ENCODE results near the gene FADS3.

DNA sequence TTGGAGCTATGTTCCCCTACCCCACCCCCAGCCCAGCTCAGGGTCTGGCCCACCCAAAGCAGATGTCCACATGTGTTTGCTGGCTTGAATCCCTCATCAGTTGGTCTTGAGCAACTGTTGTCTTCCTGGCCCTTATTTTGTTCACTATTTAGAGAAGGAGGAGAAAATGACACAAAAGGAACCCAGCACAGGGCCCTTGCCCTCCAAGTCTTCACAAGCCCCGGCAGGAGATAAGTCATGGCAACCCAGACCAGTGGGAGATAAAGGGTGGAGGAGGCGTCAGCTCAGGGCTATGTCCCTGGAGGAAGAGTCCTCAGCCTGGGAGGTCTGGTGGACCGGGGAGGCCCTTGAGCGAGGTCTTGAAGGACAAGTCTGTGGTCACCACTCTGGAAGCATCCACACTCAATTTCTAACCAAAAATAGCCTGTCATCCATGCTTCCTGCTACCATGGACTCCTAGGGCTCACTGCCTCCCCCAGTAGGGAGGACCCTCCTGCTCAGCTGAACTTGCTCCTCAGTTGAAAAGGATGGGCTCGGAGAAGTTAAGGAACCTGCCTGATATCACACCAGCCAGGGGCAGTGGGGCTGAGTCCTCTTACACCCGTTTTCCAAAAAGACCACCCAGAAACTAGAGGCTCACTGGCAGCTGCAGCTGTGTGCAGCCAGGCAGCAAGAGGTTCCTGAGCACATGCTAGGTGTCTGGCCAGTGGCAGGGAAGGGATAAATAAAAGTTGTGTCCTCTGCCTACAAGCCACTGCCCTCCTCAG is 27.8 kb upstream of the FADS3 start:
- TF ChIP-seq, protein P1, sequence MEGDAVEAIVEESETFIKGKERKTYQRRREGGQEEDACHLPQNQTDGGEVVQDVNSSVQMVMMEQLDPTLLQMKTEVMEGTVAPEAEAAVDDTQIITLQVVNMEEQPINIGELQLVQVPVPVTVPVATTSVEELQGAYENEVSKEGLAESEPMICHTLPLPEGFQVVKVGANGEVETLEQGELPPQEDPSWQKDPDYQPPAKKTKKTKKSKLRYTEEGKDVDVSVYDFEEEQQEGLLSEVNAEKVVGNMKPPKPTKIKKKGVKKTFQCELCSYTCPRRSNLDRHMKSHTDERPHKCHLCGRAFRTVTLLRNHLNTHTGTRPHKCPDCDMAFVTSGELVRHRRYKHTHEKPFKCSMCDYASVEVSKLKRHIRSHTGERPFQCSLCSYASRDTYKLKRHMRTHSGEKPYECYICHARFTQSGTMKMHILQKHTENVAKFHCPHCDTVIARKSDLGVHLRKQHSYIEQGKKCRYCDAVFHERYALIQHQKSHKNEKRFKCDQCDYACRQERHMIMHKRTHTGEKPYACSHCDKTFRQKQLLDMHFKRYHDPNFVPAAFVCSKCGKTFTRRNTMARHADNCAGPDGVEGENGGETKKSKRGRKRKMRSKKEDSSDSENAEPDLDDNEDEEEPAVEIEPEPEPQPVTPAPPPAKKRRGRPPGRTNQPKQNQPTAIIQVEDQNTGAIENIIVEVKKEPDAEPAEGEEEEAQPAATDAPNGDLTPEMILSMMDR (IDR thresholded peaks at IDR 0.05), result no peak
- TF ChIP-seq EP300 (IDR thresholded peaks at IDR 0.05) (no peak), POLR2A (IDR thresholded peaks at IDR 0.05) (no peak)

All from upper lobe of left lung (tissue), 4 donors.